Purkinje cell (primary cell): ENCODE data around the gene OR52A5. TPM values are rescaled to one million over a fixed set of nuclear protein-coding genes. Genes with fewer than 3 reads are reported as not detected.

Source experiments
- polyA plus RNA-seq: library from polyadenylated mRNA; unstranded; fragments of >200 nt; fragmentation: Nextera tagmentation; gene quantifications from 2 replicates; pipeline ENCODE4 v1.2.1, GENCODE V29; 2014

OR52A5 gene
- polyA plus RNA-seq: not detected in 2 replicates

DNA sequence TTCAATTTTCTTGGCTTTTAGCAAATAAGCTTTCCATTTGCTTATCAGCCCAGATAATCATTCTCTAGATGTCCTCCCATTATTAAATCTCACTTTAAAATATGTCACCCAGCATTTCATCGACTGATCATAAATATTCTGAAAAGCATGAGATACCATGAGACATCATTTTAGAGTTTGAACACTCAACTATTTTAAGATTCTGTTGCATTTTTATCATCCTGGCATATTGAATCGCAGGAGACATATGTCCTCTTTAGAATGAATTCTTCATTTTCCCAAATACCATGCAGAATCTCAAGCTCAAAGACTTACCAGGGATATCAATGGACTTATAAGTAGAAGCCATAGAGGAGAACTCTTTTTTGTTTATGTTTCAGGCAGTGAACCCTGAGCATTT lies at the start of gene OR52A5:
Gene OR52A5, minus strand, starts transcription at position 361 of the 400 bp plus-strand sequence. CDS start 5,714 bp downstream, outside the sequence.

DNA sequence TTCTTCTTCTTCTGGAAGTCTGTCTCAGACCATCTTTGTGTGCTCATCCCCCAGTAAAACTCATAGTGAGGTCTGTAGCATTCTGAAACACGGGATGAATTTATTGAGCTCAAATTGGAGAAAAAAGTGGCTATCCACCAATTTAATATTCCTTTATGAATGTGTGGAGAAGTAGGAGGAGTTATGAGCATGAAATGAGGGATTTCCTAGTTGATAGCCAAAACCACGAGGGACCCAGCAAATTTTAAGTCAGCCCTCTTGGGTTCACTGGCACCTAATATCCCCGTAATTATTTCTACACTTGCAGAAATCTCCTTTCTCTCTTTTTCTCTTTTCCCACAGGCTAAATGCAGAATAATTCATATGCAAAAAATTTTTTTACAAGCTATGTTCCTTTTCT lies 16.5 kb upstream of the OR52A5 start, which contains the start of gene OR52A1:
Gene OR52A1, minus strand, starts transcription at position 101 of the 400 bp plus-strand sequence. CDS start 2,388 bp downstream, outside the sequence.

Other genes with a start within 250 kb of the OR52A5 start
- gene OR51A7, start 234.6 kb downstream of the OR52A5 start, polyA plus RNA-seq: not detected in 2 replicates
- gene OR51G2, start 219.0 kb downstream of the OR52A5 start, polyA plus RNA-seq: not detected in 2 replicates
- not detected in 2 replicates for gene OR51G1, start 214.0 kb downstream of the OR52A5 start, polyA plus RNA-seq
- gene OR51A4, start 190.8 kb downstream of the OR52A5 start, polyA plus RNA-seq: not detected in 2 replicates
- gene OR51A2, start 182.6 kb downstream of the OR52A5 start, polyA plus RNA-seq: not detected in 2 replicates
- not detected in 2 replicates for gene OR51L1, start 143.5 kb downstream of the OR52A5 start, polyA plus RNA-seq
- gene OR52J3, start 91.8 kb downstream of the OR52A5 start, polyA plus RNA-seq: not detected in 2 replicates
- not detected in 2 replicates for gene OR52E2, start 78.7 kb downstream of the OR52A5 start, polyA plus RNA-seq
- gene OR52E1, start 68.8 kb downstream of the OR52A5 start, polyA plus RNA-seq: not detected in 2 replicates
- not detected in 2 replicates for gene OR52A1, start 16.4 kb upstream of the OR52A5 start, polyA plus RNA-seq
- gene OR51V1, start 62.3 kb upstream of the OR52A5 start, polyA plus RNA-seq: not detected in 2 replicates
- 105 and 131 TPM in 2 replicates for gene HBB, start 88.7 kb upstream of the OR52A5 start, polyA plus RNA-seq
- gene HBD, start 96.1 kb upstream of the OR52A5 start, polyA plus RNA-seq: not detected in 2 replicates
- not detected in 2 replicates for gene HBG1, start 111.5 kb upstream of the OR52A5 start, polyA plus RNA-seq
- 7.9 TPM in 1 of 2 replicates, not detected in the other for gene HBG2, start 116.4 kb upstream of the OR52A5 start, polyA plus RNA-seq
- gene HBE1, start 131.6 kb upstream of the OR52A5 start, polyA plus RNA-seq: not detected in 2 replicates
- not detected in 2 replicates for gene OR51B4, start 163.6 kb upstream of the OR52A5 start, polyA plus RNA-seq
- not detected in 2 replicates for gene OR51B2, start 185.9 kb upstream of the OR52A5 start, polyA plus RNA-seq
- 0.54 TPM in 1 of 2 replicates, not detected in the other for gene OR51B5, start 205.2 kb upstream of the OR52A5 start, polyA plus RNA-seq
- gene OR51B6, start 213.2 kb upstream of the OR52A5 start, polyA plus RNA-seq: not detected in 2 replicates
- not detected in 2 replicates for gene OR51M1, start 245.5 kb upstream of the OR52A5 start, polyA plus RNA-seq